Measurements from ENCODE around the gene NUDT16L1. TPM values are rescaled to one million over a fixed set of nuclear protein-coding genes. Genes with fewer than 3 reads are reported as not detected.
"Not testable (repeated sequence)": the region's sequence is repeated elsewhere in the genome, so short reads cannot be mapped to it uniquely, and the experiment has no call there.

Gene NUDT16L1
- total and polyA plus RNA-seq, 5 donors from 2014 or later, result 43.7 to 110 (median 88.0) TPM

GRCh38 chr16:4737545-4737944 is 44.2 kb downstream of the NUDT16L1 start:
- Mint-ChIP-seq H3K36me3 (no peaks in the 10 kb centered on the region), H3K27ac (no peak overlapping the region), H3K4me1 (peaks cover 4 to 21% (median 12%) of the 10 kb centered on the region in 4 donors), H3K9me3 (no peaks in the 10 kb centered on the region), H3K27me3 (peaks cover 5% of the 10 kb centered on the region), H3K4me3 (peak overlapping the region in 1 of 4 donors; percentile 71)
- no peaks in the 10 kb centered on the region for H3K36me3 ChIP-seq (ENCODE audit: control insufficient read depth, insufficient read depth, low read length)
- ATAC-seq (ENCODE audit: low read depth in 2 of 2) (no peak), DNase-seq (no peak)
- H3K27ac ChIP-seq (ENCODE audit: insufficient read depth, low read length, poor library complexity, severe bottlenecking), result no peak overlapping the region
- no peaks in the 10 kb centered on the region for H3K27me3 ChIP-seq (ENCODE audit: control insufficient read depth, insufficient read depth, low read length)
- no peaks in the 10 kb centered on the region for H3K9me3 ChIP-seq (ENCODE audit: control insufficient read depth in 2 of 2, low read length in 2 of 2)
- H3K4me1 ChIP-seq (ENCODE audit: control insufficient read depth, insufficient read depth, low read length, poor library complexity, severe bottlenecking), result peaks cover 19% of the 10 kb centered on the region
- no peak overlapping the region for H3K4me3 ChIP-seq (ENCODE audit: low read depth, low read length)

- H3K9me3 Mint-ChIP-seq; H3K36me3 ChIP-seq (ENCODE audit: control insufficient read depth, insufficient read depth, low read length); H3K27ac Mint-ChIP-seq; H3K9me3 ChIP-seq (ENCODE audit: control insufficient read depth in 2 of 2, low read length in 2 of 2); DNase-seq; H3K27me3 Mint-ChIP-seq; ATAC-seq (ENCODE audit: low read depth in 2 of 2); H3K36me3 Mint-ChIP-seq; H3K27me3 ChIP-seq (ENCODE audit: control insufficient read depth, insufficient read depth, low read length); H3K27ac ChIP-seq (ENCODE audit: insufficient read depth, low read length, poor library complexity, severe bottlenecking); H3K4me3 ChIP-seq (ENCODE audit: low read depth, low read length): not testable (repeated sequence)
- peaks cover 0 to 16% (median 10%) of the 10 kb centered on the region in 4 donors for H3K4me1 Mint-ChIP-seq
- H3K4me3 Mint-ChIP-seq, result peak overlapping the region in 1 of 4 donors; percentile 71
- peaks cover 16% of the 10 kb centered on the region for H3K4me1 ChIP-seq (ENCODE audit: control insufficient read depth, insufficient read depth, low read length, poor library complexity, severe bottlenecking)
Measured at GRCh38 chr16:4738370-4738769, 45.0 kb downstream of the NUDT16L1 start.

- Mint-ChIP-seq H3K4me1 (peaks cover 5 to 21% (median 8%) of the 10 kb centered on the region in 4 donors), H3K36me3 (no peaks in the 10 kb centered on the region), H3K9me3 (no peaks in the 10 kb centered on the region), H3K27ac (no peak overlapping the region), H3K27me3 (peaks cover 5% of the 10 kb centered on the region), H3K4me3 (peak overlapping the region in 3 of 4 donors; percentile 11 to 73 (median 66))
- Histone ChIP-seq H3K36me3 (ENCODE audit: control insufficient read depth, insufficient read depth, low read length) (no peaks in the 10 kb centered on the region), H3K27ac (ENCODE audit: insufficient read depth, low read length, poor library complexity, severe bottlenecking) (no peak overlapping the region), H3K9me3 (ENCODE audit: control insufficient read depth in 2 of 2, low read length in 2 of 2) (no peaks in the 10 kb centered on the region), H3K4me1 (ENCODE audit: control insufficient read depth, insufficient read depth, low read length, poor library complexity, severe bottlenecking) (no peaks in the 10 kb centered on the region), H3K27me3 (ENCODE audit: control insufficient read depth, insufficient read depth, low read length) (no peaks in the 10 kb centered on the region), H3K4me3 (ENCODE audit: low read depth, low read length) (peak overlapping the region; percentile 24)
- no peak for ATAC-seq (ENCODE audit: low read depth in 2 of 2)
- no peak for DNase-seq
Measured at GRCh38 chr16:4743226-4743878, 50.0 kb downstream of the NUDT16L1 start.

GRCh38 chr16:4744555-4745273 is 51.4 kb downstream of the NUDT16L1 start:
- H3K27ac Mint-ChIP-seq, result no peak overlapping the region
- no peak overlapping the region for H3K4me3 Mint-ChIP-seq
- no peaks in the 10 kb centered on the region for H3K36me3 ChIP-seq (ENCODE audit: control insufficient read depth, insufficient read depth, low read length)
- H3K9me3 Mint-ChIP-seq, result no peaks in the 10 kb centered on the region
- H3K9me3 ChIP-seq (ENCODE audit: control insufficient read depth in 2 of 2, low read length in 2 of 2), result no peaks in the 10 kb centered on the region
- no peak for ATAC-seq (ENCODE audit: low read depth in 2 of 2)
- no peaks in the 10 kb centered on the region for H3K4me1 ChIP-seq (ENCODE audit: control insufficient read depth, insufficient read depth, low read length, poor library complexity, severe bottlenecking)
- peaks cover 5 to 23% (median 8%) of the 10 kb centered on the region in 4 donors for H3K4me1 Mint-ChIP-seq
- peaks cover 5% of the 10 kb centered on the region for H3K27me3 Mint-ChIP-seq
- H3K27ac ChIP-seq (ENCODE audit: insufficient read depth, low read length, poor library complexity, severe bottlenecking), result no peak overlapping the region
- no peaks in the 10 kb centered on the region for H3K36me3 Mint-ChIP-seq
- H3K27me3 ChIP-seq (ENCODE audit: control insufficient read depth, insufficient read depth, low read length), result no peaks in the 10 kb centered on the region
- no peak overlapping the region for H3K4me3 ChIP-seq (ENCODE audit: low read depth, low read length)
- no peak for DNase-seq

- no peak overlapping the region for H3K27ac Mint-ChIP-seq
Measured at GRCh38 chr16:4745274-4745569, 51.9 kb downstream of the NUDT16L1 start.

More at GRCh38 chr16:4745274-4745569, 51.9 kb downstream of the NUDT16L1 start:
- Histone ChIP-seq H3K9me3 (ENCODE audit: control insufficient read depth in 2 of 2, low read length in 2 of 2) (no peaks in the 10 kb centered on the region), H3K4me3 (ENCODE audit: low read depth, low read length) (no peak overlapping the region), H3K4me1 (ENCODE audit: control insufficient read depth, insufficient read depth, low read length, poor library complexity, severe bottlenecking) (no peaks in the 10 kb centered on the region), H3K27me3 (ENCODE audit: control insufficient read depth, insufficient read depth, low read length) (no peaks in the 10 kb centered on the region), H3K36me3 (ENCODE audit: control insufficient read depth, insufficient read depth, low read length) (no peaks in the 10 kb centered on the region), H3K27ac (ENCODE audit: insufficient read depth, low read length, poor library complexity, severe bottlenecking) (no peak overlapping the region)
- DNase-seq (no peak), ATAC-seq (ENCODE audit: low read depth in 2 of 2) (no peak)
- Mint-ChIP-seq H3K36me3 (no peaks in the 10 kb centered on the region), H3K4me3 (no peak overlapping the region), H3K9me3 (no peaks in the 10 kb centered on the region), H3K4me1 (peaks cover 5 to 23% (median 8%) of the 10 kb centered on the region in 4 donors), H3K27me3 (peaks cover 5% of the 10 kb centered on the region)

Other genes starting within 250 kb of the NUDT16L1 start
- 40.7 TPM for gene NMRAL1, start 218.9 kb upstream of the NUDT16L1 start, total RNA-seq
- gene NMRAL1, start 218.9 kb upstream of the NUDT16L1 start, polyA plus RNA-seq, result 10 to 100 TPM; 45.6 to 61.7 (median 51.6) TPM
- 41.2 TPM for gene HMOX2, start 217.2 kb upstream of the NUDT16L1 start, total RNA-seq
- gene HMOX2, start 217.2 kb upstream of the NUDT16L1 start, polyA plus RNA-seq, result 100 to 1,000 TPM; 104 to 145 (median 126) TPM
- gene CDIP1, start 154.8 kb upstream of the NUDT16L1 start, total RNA-seq, result 29.8 TPM
- gene CDIP1, start 154.8 kb upstream of the NUDT16L1 start, polyA plus RNA-seq, result 10 to 100 TPM; 16.4 to 29.6 (median 20.8) TPM
- gene C16orf96, start 137.2 kb upstream of the NUDT16L1 start, total RNA-seq, result 0.17 TPM
- not detected for gene C16orf96, start 137.2 kb upstream of the NUDT16L1 start, polyA plus RNA-seq
- gene UBALD1, start 78.7 kb upstream of the NUDT16L1 start, total RNA-seq, result 53.7 TPM
- gene UBALD1, start 78.7 kb upstream of the NUDT16L1 start, polyA plus RNA-seq, result 1 to 10 TPM; 5.1 to 7.3 (median 5.4) TPM
- gene MGRN1, start 68.7 kb upstream of the NUDT16L1 start, total RNA-seq, result 78.2 TPM
- gene MGRN1, start 68.7 kb upstream of the NUDT16L1 start, polyA plus RNA-seq, result 1 to 10 TPM; 2.5 to 4.7 (median 4.4) TPM
- 20.4 TPM for gene ANKS3, start 40.7 kb downstream of the NUDT16L1 start, total RNA-seq
- gene ANKS3, start 40.7 kb downstream of the NUDT16L1 start, polyA plus RNA-seq, result 1 to 10 TPM; 1.4 to 4.0 (median 2.5) TPM
- gene DNAAF8, start 41.0 kb downstream of the NUDT16L1 start, total RNA-seq, result not detected
- gene DNAAF8, start 41.0 kb downstream of the NUDT16L1 start, polyA plus RNA-seq, result under 1 TPM in 1 of 4 donors, not detected in 3; 0.06 TPM
- gene ZNF500, start 73.6 kb downstream of the NUDT16L1 start, total RNA-seq, result 12.3 TPM
- gene ZNF500, start 73.6 kb downstream of the NUDT16L1 start, polyA plus RNA-seq, result 10 to 100 TPM in 2 of 4 donors, 1 to 10 TPM in 2; 4.5 to 16.9 (median 12.1) TPM
- gene SEPTIN12, start 94.8 kb downstream of the NUDT16L1 start, total RNA-seq, result 0.27 TPM
- not detected for gene SEPTIN12, start 94.8 kb downstream of the NUDT16L1 start, polyA plus RNA-seq
- gene SMIM22, start 101.8 kb downstream of the NUDT16L1 start, total RNA-seq, result not detected
- not detected for gene SMIM22, start 101.8 kb downstream of the NUDT16L1 start, polyA plus RNA-seq
- gene ROGDI, start 109.1 kb downstream of the NUDT16L1 start, total RNA-seq, result 15.9 TPM
- 1 to 10 TPM; 4.6 to 8.2 (median 7.0) TPM for gene ROGDI, start 109.1 kb downstream of the NUDT16L1 start, polyA plus RNA-seq
- 114 TPM for gene GLYR1, start 153.7 kb downstream of the NUDT16L1 start, total RNA-seq
- 10 to 100 TPM; 29.4 to 38.6 (median 33.2) TPM for gene GLYR1, start 153.7 kb downstream of the NUDT16L1 start, polyA plus RNA-seq
- 65.3 TPM for gene UBN1, start 153.9 kb downstream of the NUDT16L1 start, total RNA-seq
- gene UBN1, start 153.9 kb downstream of the NUDT16L1 start, polyA plus RNA-seq, result 10 to 100 TPM; 10.8 to 12.8 (median 11.2) TPM
- gene PPL, start 243.6 kb downstream of the NUDT16L1 start, total RNA-seq, result not detected
- under 1 TPM in 3 of 4 donors, not detected in 1; 0.11 to 0.19 (median 0.14) TPM for gene PPL, start 243.6 kb downstream of the NUDT16L1 start, polyA plus RNA-seq